CD4-positive, alpha-beta T cell treated with Interleukin-15 for 1 hour (primary cell): ENCODE measurements around the gene SULT2B1.
A peak's percentile ranks its signal among the peaks of the same experiment; 100 is the strongest.

ENCODE experiments used
- DNase-seq: peaks from one replicate; pipeline ENCODE4 v3.0.0-alpha.2; 2020

Gene SULT2B1

GRCh38 chr19:48637449-48637947 lies 85.5 kb downstream of the SULT2B1 start:
- peak; percentile 100 for DNase-seq

DNA sequence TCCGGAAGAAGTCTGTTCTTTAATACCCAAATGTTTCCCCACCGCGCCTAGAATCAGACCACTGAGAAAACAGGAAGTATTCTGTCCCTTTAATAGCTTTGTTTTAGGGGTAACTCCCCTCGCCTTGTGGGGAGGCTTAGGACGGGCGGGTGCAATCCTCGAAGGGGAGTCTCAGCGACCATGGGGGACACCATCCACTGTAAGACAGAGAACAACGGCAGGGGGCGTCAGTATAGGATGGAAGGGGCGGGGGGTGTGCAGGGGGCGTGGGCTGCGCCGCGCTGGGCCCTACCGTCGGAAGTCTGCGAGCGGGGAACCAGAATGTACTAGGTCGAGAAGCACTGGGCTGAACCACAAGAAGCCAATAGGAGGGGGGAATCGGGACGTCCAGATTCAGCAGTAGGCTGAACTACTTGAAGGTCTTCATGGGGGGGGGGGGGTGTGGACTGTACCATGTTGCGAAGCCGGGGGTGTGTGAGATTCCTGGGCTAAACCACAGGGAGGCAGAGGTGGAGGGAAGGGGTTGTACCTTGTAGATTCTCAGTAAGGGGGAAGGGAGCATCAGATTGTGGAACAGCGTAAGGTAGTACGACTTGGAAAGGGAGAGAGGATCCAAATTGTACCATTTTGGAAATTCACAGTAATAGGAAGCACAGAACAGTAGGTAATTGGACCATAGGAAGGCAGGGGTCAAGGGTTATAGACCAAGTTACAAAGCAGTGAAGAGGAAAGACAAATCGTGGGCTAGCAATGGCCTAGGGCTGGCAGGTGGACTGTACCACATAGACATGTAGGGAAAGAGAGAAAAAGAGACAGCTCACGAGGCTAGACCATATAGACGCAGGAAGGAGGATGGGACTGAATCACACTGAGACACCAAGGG lies 86.2 kb downstream of the SULT2B1 start:
- DNase-seq: peak; percentile 95

- no peak for DNase-seq
Measured at GRCh38 chr19:48638831-48639381, 86.9 kb downstream of the SULT2B1 start.

DNA sequence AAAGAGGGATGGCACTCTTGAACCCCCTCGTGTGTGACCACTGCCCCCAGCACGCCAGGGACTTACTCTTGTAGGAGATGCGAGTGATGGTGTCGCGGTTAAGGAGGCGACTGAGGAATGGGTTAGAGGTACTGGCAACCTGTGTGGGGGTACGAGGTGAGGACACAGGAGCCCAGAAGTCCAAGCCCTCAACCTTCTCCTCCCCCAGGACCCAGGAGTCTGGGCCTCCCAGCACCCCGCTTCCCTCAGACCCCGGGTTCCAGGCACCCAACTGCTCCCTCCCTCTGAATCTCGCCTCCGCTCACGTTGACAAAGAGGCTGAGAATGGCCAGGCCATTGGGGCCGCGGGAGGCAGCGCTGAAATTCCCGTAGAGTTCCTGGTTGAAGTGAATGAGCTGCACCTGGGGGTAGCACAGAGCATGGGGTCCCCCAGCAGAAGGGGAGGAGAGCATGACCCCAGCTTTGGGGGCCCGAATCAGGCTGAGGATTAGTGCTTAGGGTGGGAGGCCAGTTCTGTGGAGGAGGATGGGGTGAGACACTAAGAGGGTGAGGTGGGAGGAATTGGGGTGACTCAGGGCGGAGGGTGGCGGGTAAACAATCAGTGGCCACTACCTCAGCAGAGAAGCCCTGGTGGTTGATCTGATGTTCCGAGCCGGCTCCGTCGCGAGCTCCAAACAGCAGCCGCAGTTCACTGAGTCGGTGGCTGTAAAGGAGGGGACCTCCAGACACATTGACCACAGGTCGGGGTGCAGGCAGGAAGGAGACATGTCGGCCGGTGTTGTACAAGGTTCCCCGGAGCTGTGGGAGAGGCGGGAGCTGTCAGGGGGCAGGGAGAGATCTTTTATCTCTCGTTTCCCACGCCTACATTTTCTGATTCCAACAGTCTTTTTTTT lies 87.8 kb downstream of the SULT2B1 start:
- DNase-seq: peak; percentile 52

GRCh38 chr19:48641850-48642249 lies 89.9 kb downstream of the SULT2B1 start:
- no peak for DNase-seq

GRCh38 chr19:48642862-48643261 lies 90.9 kb downstream of the SULT2B1 start:
- DNase-seq: no peak

DNA sequence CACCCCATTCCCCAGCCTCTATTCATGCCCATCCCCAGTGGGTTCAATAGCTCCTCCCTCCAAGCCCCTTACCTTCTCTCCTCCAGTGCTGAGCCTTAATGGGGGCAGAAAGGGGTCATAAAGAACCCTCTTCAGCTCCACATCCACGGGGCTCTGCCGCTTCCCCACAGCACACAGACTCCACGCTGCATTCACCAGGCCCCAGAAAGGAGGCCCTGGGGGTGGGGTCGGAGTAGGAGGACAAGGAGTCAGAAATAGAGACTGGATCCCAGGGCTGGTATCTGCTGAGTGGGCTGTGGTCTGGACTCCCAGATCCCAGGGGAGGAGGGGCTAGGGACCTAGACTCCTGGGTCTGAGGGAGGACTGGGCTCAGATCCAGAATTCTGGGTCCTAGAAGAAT lies 92.4 kb downstream of the SULT2B1 start:
- DNase-seq: no peak

DNA sequence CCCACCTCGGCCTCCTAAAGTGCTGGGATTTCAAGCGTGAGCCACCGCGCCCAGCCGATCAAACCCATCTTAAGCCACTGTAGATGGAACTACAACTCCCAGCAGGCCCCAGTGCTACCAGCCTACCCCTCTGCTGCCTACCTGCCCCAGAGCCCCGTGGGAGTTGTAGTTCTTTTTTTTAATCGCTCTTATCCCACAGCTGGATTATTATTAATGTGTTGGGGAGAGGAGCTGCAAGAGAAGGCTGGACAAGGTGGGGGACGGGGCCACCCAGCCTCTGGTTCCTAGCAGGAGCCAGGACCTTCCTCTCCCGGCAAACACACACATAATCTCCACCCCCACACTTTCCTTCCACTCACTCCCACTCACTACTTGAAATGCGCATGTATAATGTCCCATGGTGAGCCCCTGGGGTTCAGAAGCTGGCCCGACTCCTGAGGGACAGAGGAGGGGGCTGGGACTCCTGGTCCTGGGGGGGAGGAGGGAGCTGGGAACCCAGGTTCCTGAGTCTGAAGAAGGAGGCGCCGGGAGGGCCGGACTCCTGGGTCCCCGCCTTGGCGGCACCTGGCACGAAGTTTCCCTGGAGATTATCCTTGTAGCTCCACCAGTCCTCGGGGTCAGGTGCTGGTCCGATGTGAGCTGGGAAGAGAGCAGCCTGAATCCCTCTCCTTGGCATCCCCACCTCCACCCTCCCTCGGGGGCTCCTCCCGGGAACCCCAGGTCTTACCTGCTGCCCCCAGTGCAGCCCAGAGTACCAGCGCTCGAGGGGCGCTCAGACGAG lies 93.1 kb downstream of the SULT2B1 start:
- DNase-seq: peak; percentile 80

- no peak for DNase-seq
Measured at GRCh38 chr19:48645620-48646000, 93.6 kb downstream of the SULT2B1 start.

- peak; percentile 92 for DNase-seq
Measured at GRCh38 chr19:48646001-48646721, 94.2 kb downstream of the SULT2B1 start, which contains the start of gene CA11. Gene CA11, minus strand, starts transcription at chr19:48646187. Its CDS starts 555 bp downstream, at chr19:48645632.

DNA sequence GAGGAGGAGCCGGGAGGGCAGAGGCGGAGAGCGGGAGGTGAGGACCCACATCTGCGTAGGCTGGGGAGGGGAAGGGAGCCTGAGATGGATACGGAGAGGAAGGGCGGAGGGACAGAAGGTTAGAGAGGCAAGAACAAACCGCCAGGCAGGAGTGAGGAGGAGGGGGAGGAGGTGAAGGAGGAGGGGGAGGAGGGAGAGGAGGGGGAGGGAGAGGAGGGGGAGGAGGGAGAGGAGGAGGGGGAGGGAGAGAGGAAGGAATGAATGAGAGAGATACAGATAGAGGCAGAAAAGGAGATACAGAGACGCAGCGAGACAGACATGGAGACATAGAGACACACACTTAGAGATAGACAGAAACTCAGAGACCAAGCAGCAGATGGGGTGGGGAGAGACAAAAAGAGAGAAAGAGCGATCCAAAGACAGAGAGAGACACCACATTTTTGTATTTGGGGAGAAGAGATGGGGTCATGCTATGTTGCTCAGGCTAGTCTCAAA lies 94.8 kb downstream of the SULT2B1 start:
- DNase-seq: no peak

GRCh38 chr19:48648134-48648533 lies 96.2 kb downstream of the SULT2B1 start:
- DNase-seq: no peak
